HUES48 (cell line): ENCODE measurements around the gene PHF23.
A peak's percentile ranks its signal among the peaks of the same experiment; 100 is the strongest.

ENCODE experiments used
- H3K27ac ChIP-seq: one replicate; pipeline ENCODE4 v1.7.0; 2013; ENCODE audit warnings: low read depth, low read length, inconsistent platforms
- H3K27me3 ChIP-seq: 2 replicates; pipeline ENCODE4 v1.6.1; 2013; ENCODE audit warnings: mild to moderate bottlenecking, low read length; ENCODE audit not compliant: control insufficient read depth, insufficient read depth
- H3K36me3 ChIP-seq: 2 replicates; pipeline ENCODE4 v1.6.1; 2013; ENCODE audit warnings: low read length; ENCODE audit not compliant: control insufficient read depth, insufficient read depth
- H3K4me1 ChIP-seq: 2 replicates; pipeline ENCODE4 v1.6.1; 2013; ENCODE audit warnings: mild to moderate bottlenecking, low read length; ENCODE audit not compliant: control insufficient read depth, insufficient read depth
- H3K4me3 ChIP-seq: 2 replicates; pipeline ENCODE4 v1.5.1; 2013; ENCODE audit warnings: mild to moderate bottlenecking, low read depth, low read length
- H3K9ac ChIP-seq: 2 replicates; pipeline ENCODE4 v1.6.1; 2013; ENCODE audit warnings: mild to moderate bottlenecking, low read depth, low read length, moderate library complexity
- H3K9me3 ChIP-seq: 2 replicates; pipeline ENCODE4 v1.6.1; 2013; ENCODE audit warnings: low read length; ENCODE audit not compliant: control insufficient read depth, insufficient read depth

PHF23 gene

GRCh38 chr17:7207120-7208001 lies 31.9 kb downstream of the PHF23 start:
- no peaks in the 10 kb centered on the region for H3K9me3 ChIP-seq
- no peak overlapping the region for H3K9ac ChIP-seq
- H3K27ac ChIP-seq: no peak overlapping the region
- no peaks in the 10 kb centered on the region for H3K27me3 ChIP-seq
- H3K4me1 ChIP-seq: peaks cover 33% of the 10 kb centered on the region
- H3K36me3 ChIP-seq: peaks cover 17% of the 10 kb centered on the region
- peak overlapping the region; percentile 51; the same call in 1 of the 2 replicates for H3K4me3 ChIP-seq

GRCh38 chr17:7205561-7205960 lies 33.7 kb downstream of the PHF23 start:
- peak overlapping the region; percentile 66 for H3K4me3 ChIP-seq
- no peaks in the 10 kb centered on the region for H3K9me3 ChIP-seq
- peaks cover 30% of the 10 kb centered on the region for H3K36me3 ChIP-seq
- peaks cover 21% of the 10 kb centered on the region for H3K4me1 ChIP-seq
- H3K27me3 ChIP-seq: no peaks in the 10 kb centered on the region
- H3K9ac ChIP-seq: no peak overlapping the region
- peak overlapping the region; percentile 86 for H3K27ac ChIP-seq

- Histone ChIP-seq H3K9ac (no peak overlapping the region), H3K4me3 (peak overlapping the region; percentile 66), H3K4me1 (peaks cover 14% of the 10 kb centered on the region), H3K27ac (peak overlapping the region; percentile 86), H3K36me3 (peaks cover 36% of the 10 kb centered on the region), H3K9me3 (no peaks in the 10 kb centered on the region), H3K27me3 (no peaks in the 10 kb centered on the region)
Measured at GRCh38 chr17:7204828-7205461, 34.3 kb downstream of the PHF23 start.

GRCh38 chr17:7204336-7204735 lies 34.9 kb downstream of the PHF23 start:
- Histone ChIP-seq H3K36me3 (peaks cover 37% of the 10 kb centered on the region), H3K9me3 (no peaks in the 10 kb centered on the region), H3K9ac (no peak overlapping the region), H3K27ac (peak overlapping the region; percentile 86), H3K4me3 (peak overlapping the region; percentile 66), H3K4me1 (peaks cover 14% of the 10 kb centered on the region; the same call in 1 of the 2 replicates), H3K27me3 (no peaks in the 10 kb centered on the region)

- H3K4me1 ChIP-seq: peaks cover 5% of the 10 kb centered on the region; the same call in 1 of the 2 replicates
- no peak overlapping the region for H3K4me3 ChIP-seq
- peaks cover 37% of the 10 kb centered on the region for H3K36me3 ChIP-seq
- no peaks in the 10 kb centered on the region for H3K27me3 ChIP-seq
- H3K27ac ChIP-seq: no peak overlapping the region
- H3K9ac ChIP-seq: no peak overlapping the region
- no peaks in the 10 kb centered on the region for H3K9me3 ChIP-seq
Measured at GRCh38 chr17:7203391-7203790, 35.9 kb downstream of the PHF23 start.

GRCh38 chr17:7196651-7197401 lies 42.4 kb downstream of the PHF23 start:
- Histone ChIP-seq H3K4me3 (no peak overlapping the region), H3K36me3 (peaks cover 64% of the 10 kb centered on the region), H3K27ac (no peak overlapping the region), H3K4me1 (no peaks in the 10 kb centered on the region), H3K9ac (no peak overlapping the region), H3K27me3 (no peaks in the 10 kb centered on the region), H3K9me3 (no peaks in the 10 kb centered on the region)

GRCh38 chr17:7195971-7196370 lies 43.3 kb downstream of the PHF23 start:
- no peaks in the 10 kb centered on the region for H3K4me1 ChIP-seq
- peaks cover 64% of the 10 kb centered on the region for H3K36me3 ChIP-seq
- no peak overlapping the region for H3K27ac ChIP-seq

GRCh38 chr17:7192271-7192937 lies 46.9 kb downstream of the PHF23 start:
- H3K4me1 ChIP-seq: no peaks in the 10 kb centered on the region
- peaks cover 62% of the 10 kb centered on the region for H3K36me3 ChIP-seq
- no peaks in the 10 kb centered on the region for H3K27me3 ChIP-seq
- no peak overlapping the region for H3K27ac ChIP-seq
- H3K4me3 ChIP-seq: no peak overlapping the region
- H3K9ac ChIP-seq: no peak overlapping the region
- no peaks in the 10 kb centered on the region for H3K9me3 ChIP-seq

More at GRCh38 chr17:7195971-7196370, 43.3 kb downstream of the PHF23 start:
- Histone ChIP-seq H3K9ac (no peak overlapping the region), H3K4me3 (no peak overlapping the region), H3K9me3 (no peaks in the 10 kb centered on the region), H3K27me3 (no peaks in the 10 kb centered on the region)

GRCh38 chr17:7191571-7192270 lies 47.5 kb downstream of the PHF23 start:
- no peaks in the 10 kb centered on the region for H3K4me1 ChIP-seq
- H3K27me3 ChIP-seq: no peaks in the 10 kb centered on the region
- peaks cover 56% of the 10 kb centered on the region for H3K36me3 ChIP-seq
- H3K27ac ChIP-seq: no peak overlapping the region
- H3K4me3 ChIP-seq: no peak overlapping the region
- no peaks in the 10 kb centered on the region for H3K9me3 ChIP-seq
- no peak overlapping the region for H3K9ac ChIP-seq

- no peak overlapping the region for H3K4me3 ChIP-seq
- no peak overlapping the region for H3K27ac ChIP-seq
- no peaks in the 10 kb centered on the region for H3K9me3 ChIP-seq
- no peak overlapping the region for H3K9ac ChIP-seq
- no peaks in the 10 kb centered on the region for H3K27me3 ChIP-seq
- no peaks in the 10 kb centered on the region for H3K4me1 ChIP-seq
- H3K36me3 ChIP-seq: peaks cover 50% of the 10 kb centered on the region
Measured at GRCh38 chr17:7191069-7191468, 48.2 kb downstream of the PHF23 start.
